ENCODE data around the gene KRT5. TPM values are rescaled to one million over a fixed set of nuclear protein-coding genes. Genes with fewer than 3 reads are reported as not detected.
A peak's percentile ranks its signal among the peaks of the same experiment; 100 is the strongest.
"Not testable (repeated sequence)": the region's sequence is repeated elsewhere in the genome, so short reads cannot be mapped to it uniquely, and the experiment has no call there.

Gene KRT5
- polyA plus RNA-seq, 4 donors: 0.06 to 6.5 (median 3.2) TPM

- WGBS, 3 donors: 93 to 97% (median 95%) methylated on average over 14 of the region's 14 CpGs
- Histone ChIP-seq H3K27me3 (ENCODE audit: control insufficient read depth in 3 of 3, insufficient read depth in 3 of 3, low read length in 3 of 3) (peaks cover 0 to 2% (median 2%) of the 10 kb centered on the region in 3 donors), H3K27ac (ENCODE audit: low read depth in 1 of 3, low read length in 2 of 3) (no peak overlapping the region), H3K9me3 (ENCODE audit: control insufficient read depth in 2 of 2, insufficient read depth in 1 of 2, low read depth in 1 of 2, low read length in 1 of 2) (peaks cover 1 to 4% of the 10 kb centered on the region in 2 donors), H3K36me3 (ENCODE audit: control insufficient read depth in 3 of 3, insufficient read depth in 2 of 3, low read depth in 1 of 3, low read length in 3 of 3) (no peaks in the 10 kb centered on the region), H3K4me3 (ENCODE audit: low read depth in 1 of 3, low read length in 3 of 3) (no peak overlapping the region), H3K4me1 (ENCODE audit: control insufficient read depth in 3 of 3, insufficient read depth in 2 of 3, low read depth in 1 of 3, low read length in 2 of 3) (no peaks in the 10 kb centered on the region)
- DNase-seq: no peak
- no peak for FAIRE-seq
Observed at GRCh38 chr12:52514471-52515318, 5.5 kb downstream of the KRT5 start.

GRCh38 chr12:52513736-52514135 is 6.5 kb downstream of the KRT5 start:
- WGBS, 3 donors: 77 to 89% (median 89%) methylated on average over 6 of the region's 6 CpGs
- no peak for FAIRE-seq

GRCh38 chr12:52508211-52508610 is 12.0 kb downstream of the KRT5 start:
- Histone ChIP-seq H3K36me3 (ENCODE audit: control insufficient read depth in 3 of 3, insufficient read depth in 2 of 3, low read depth in 1 of 3, low read length in 3 of 3) (no peaks in the 10 kb centered on the region), H3K4me1 (ENCODE audit: control insufficient read depth in 3 of 3, insufficient read depth in 2 of 3, low read depth in 1 of 3, low read length in 2 of 3) (no peaks in the 10 kb centered on the region), H3K27me3 (ENCODE audit: control insufficient read depth in 3 of 3, insufficient read depth in 3 of 3, low read length in 3 of 3) (peaks cover 0 to 7% (median 4%) of the 10 kb centered on the region in 3 donors), H3K9me3 (ENCODE audit: control insufficient read depth in 2 of 2, insufficient read depth in 1 of 2, low read depth in 1 of 2, low read length in 1 of 2) (peaks cover 1 to 4% of the 10 kb centered on the region in 2 donors), H3K27ac (ENCODE audit: low read depth in 1 of 3, low read length in 2 of 3) (no peak overlapping the region), H3K4me3 (ENCODE audit: low read depth in 1 of 3, low read length in 3 of 3) (no peak overlapping the region)
- 73 to 81% (median 80%) methylated on average over 5 of the region's 5 CpGs for whole genome bisulfite sequencing, 3 donors
- FAIRE-seq: no peak
- no peak for DNase-seq

More at GRCh38 chr12:52513736-52514135, 6.5 kb downstream of the KRT5 start:
- H3K27ac ChIP-seq (ENCODE audit: low read depth in 1 of 3, low read length in 2 of 3): no peak overlapping the region
- H3K9me3 ChIP-seq (ENCODE audit: control insufficient read depth in 2 of 2, insufficient read depth in 1 of 2, low read depth in 1 of 2, low read length in 1 of 2): peaks cover 1 to 4% of the 10 kb centered on the region in 2 donors
- DNase-seq: no peak
- H3K4me1 ChIP-seq (ENCODE audit: control insufficient read depth in 3 of 3, insufficient read depth in 2 of 3, low read depth in 1 of 3, low read length in 2 of 3): no peaks in the 10 kb centered on the region
- H3K36me3 ChIP-seq (ENCODE audit: control insufficient read depth in 3 of 3, insufficient read depth in 2 of 3, low read depth in 1 of 3, low read length in 3 of 3): no peaks in the 10 kb centered on the region
- no peak overlapping the region for H3K4me3 ChIP-seq (ENCODE audit: low read depth in 1 of 3, low read length in 3 of 3)
- H3K27me3 ChIP-seq (ENCODE audit: control insufficient read depth in 3 of 3, insufficient read depth in 3 of 3, low read length in 3 of 3): peaks cover 0 to 2% (median 2%) of the 10 kb centered on the region in 3 donors

GRCh38 chr12:52506858-52507715 is 13.1 kb downstream of the KRT5 start:
- no peaks in the 10 kb centered on the region for H3K36me3 ChIP-seq (ENCODE audit: control insufficient read depth in 3 of 3, insufficient read depth in 2 of 3, low read depth in 1 of 3, low read length in 3 of 3)
- FAIRE-seq (no peak), DNase-seq (peak; percentile 40 to 42)
- WGBS, 3 donors: 32 to 37% (median 32%) methylated on average over 4 of the region's 4 CpGs
- H3K4me1 ChIP-seq (ENCODE audit: control insufficient read depth in 3 of 3, insufficient read depth in 2 of 3, low read depth in 1 of 3, low read length in 2 of 3): no peaks in the 10 kb centered on the region
- peaks cover 1 to 4% of the 10 kb centered on the region in 2 donors for H3K9me3 ChIP-seq (ENCODE audit: control insufficient read depth in 2 of 2, insufficient read depth in 1 of 2, low read depth in 1 of 2, low read length in 1 of 2)
- no peak overlapping the region for H3K4me3 ChIP-seq (ENCODE audit: low read depth in 1 of 3, low read length in 3 of 3)
- no peak overlapping the region for H3K27ac ChIP-seq (ENCODE audit: low read depth in 1 of 3, low read length in 2 of 3)
- peaks cover 0 to 7% (median 4%) of the 10 kb centered on the region in 3 donors for H3K27me3 ChIP-seq (ENCODE audit: control insufficient read depth in 3 of 3, insufficient read depth in 3 of 3, low read length in 3 of 3)

GRCh38 chr12:52502877-52503276 is 17.3 kb downstream of the KRT5 start:
- 88 to 94% (median 92%) methylated on average over 1 of the region's 1 CpG for WGBS, 3 donors
- no peaks in the 10 kb centered on the region for H3K4me1 ChIP-seq (ENCODE audit: control insufficient read depth in 3 of 3, insufficient read depth in 2 of 3, low read depth in 1 of 3, low read length in 2 of 3)
- H3K9me3 ChIP-seq (ENCODE audit: control insufficient read depth in 2 of 2, insufficient read depth in 1 of 2, low read depth in 1 of 2, low read length in 1 of 2): no peaks in the 10 kb centered on the region
- H3K27ac ChIP-seq (ENCODE audit: low read depth in 1 of 3, low read length in 2 of 3): no peak overlapping the region
- H3K4me3 ChIP-seq (ENCODE audit: low read depth in 1 of 3, low read length in 3 of 3): no peak overlapping the region
- H3K36me3 ChIP-seq (ENCODE audit: control insufficient read depth in 3 of 3, insufficient read depth in 2 of 3, low read depth in 1 of 3, low read length in 3 of 3): no peaks in the 10 kb centered on the region
- FAIRE-seq: no peak
- DNase-seq: no peak
- H3K27me3 ChIP-seq (ENCODE audit: control insufficient read depth in 3 of 3, insufficient read depth in 3 of 3, low read length in 3 of 3): peaks cover 0 to 7% (median 0%) of the 10 kb centered on the region in 3 donors

- DNase-seq: no peak
- Histone ChIP-seq H3K27ac (ENCODE audit: low read depth in 1 of 3, low read length in 2 of 3) (no peak overlapping the region), H3K4me3 (ENCODE audit: low read depth in 1 of 3, low read length in 3 of 3) (no peak overlapping the region), H3K36me3 (ENCODE audit: control insufficient read depth in 3 of 3, insufficient read depth in 2 of 3, low read depth in 1 of 3, low read length in 3 of 3) (no peaks in the 10 kb centered on the region), H3K9me3 (ENCODE audit: control insufficient read depth in 2 of 2, insufficient read depth in 1 of 2, low read depth in 1 of 2, low read length in 1 of 2) (no peaks in the 10 kb centered on the region), H3K4me1 (ENCODE audit: control insufficient read depth in 3 of 3, insufficient read depth in 2 of 3, low read depth in 1 of 3, low read length in 2 of 3) (no peaks in the 10 kb centered on the region), H3K27me3 (ENCODE audit: control insufficient read depth in 3 of 3, insufficient read depth in 3 of 3, low read length in 3 of 3) (peaks cover 0 to 4% (median 0%) of the 10 kb centered on the region in 3 donors)
- no peak for FAIRE-seq
- WGBS, 3 donors: 71 to 82% (median 77%) methylated on average over 7 of the region's 7 CpGs
Observed at GRCh38 chr12:52501490-52501889, 18.7 kb downstream of the KRT5 start.

- not testable (repeated sequence) for H3K27ac ChIP-seq (ENCODE audit: low read depth in 1 of 3, low read length in 2 of 3); H3K4me1 ChIP-seq (ENCODE audit: control insufficient read depth in 3 of 3, insufficient read depth in 2 of 3, low read depth in 1 of 3, low read length in 2 of 3); H3K4me3 ChIP-seq (ENCODE audit: low read depth in 1 of 3, low read length in 3 of 3); H3K36me3 ChIP-seq (ENCODE audit: control insufficient read depth in 3 of 3, insufficient read depth in 2 of 3, low read depth in 1 of 3, low read length in 3 of 3); DNase-seq; FAIRE-seq; H3K27me3 ChIP-seq (ENCODE audit: control insufficient read depth in 3 of 3, insufficient read depth in 3 of 3, low read length in 3 of 3); H3K9me3 ChIP-seq (ENCODE audit: control insufficient read depth in 2 of 2, insufficient read depth in 1 of 2, low read depth in 1 of 2, low read length in 1 of 2)
- 57 to 76% (median 60%) methylated on average over 6 of the region's 6 CpGs for WGBS, 3 donors
Observed at GRCh38 chr12:52500574-52500973, 19.6 kb downstream of the KRT5 start.

GRCh38 chr12:52499806-52500560 is 20.2 kb downstream of the KRT5 start:
- Histone ChIP-seq H3K27ac (ENCODE audit: low read depth in 1 of 3, low read length in 2 of 3) (no peak overlapping the region), H3K27me3 (ENCODE audit: control insufficient read depth in 3 of 3, insufficient read depth in 3 of 3, low read length in 3 of 3) (peaks cover 0 to 4% (median 0%) of the 10 kb centered on the region in 3 donors), H3K36me3 (ENCODE audit: control insufficient read depth in 3 of 3, insufficient read depth in 2 of 3, low read depth in 1 of 3, low read length in 3 of 3) (no peaks in the 10 kb centered on the region), H3K9me3 (ENCODE audit: control insufficient read depth in 2 of 2, insufficient read depth in 1 of 2, low read depth in 1 of 2, low read length in 1 of 2) (no peaks in the 10 kb centered on the region), H3K4me3 (ENCODE audit: low read depth in 1 of 3, low read length in 3 of 3) (no peak overlapping the region), H3K4me1 (ENCODE audit: control insufficient read depth in 3 of 3, insufficient read depth in 2 of 3, low read depth in 1 of 3, low read length in 2 of 3) (no peaks in the 10 kb centered on the region)
- no peak for DNase-seq
- 82 to 89% (median 88%) methylated on average over 5 of the region's 5 CpGs for WGBS, 3 donors
- no peak for FAIRE-seq

All from small intestine (tissue), 7 donors.